Uterus (tissue), 2 donors: ENCODE measurements around the gene KLF1.

Experiments
- CTCF ChIP-seq, 4 experiments: fragments of 200-600 bp in 2 of 4; fragments of 450-650 bp in 2 of 4; sonication (generic) in 2 of 4; IDR thresholded peaks; one replicate each; pipeline ENCODE4 v1.5.1; 2016 to 2019; ENCODE audit warnings: antibody characterized with exemption in 4 of 4, mild to moderate bottlenecking in 2 of 4, moderate library complexity in 1 of 4
- POLR2A ChIP-seq, 2 donors: fragments of 450-650 bp; IDR thresholded peaks; one replicate each; pipeline ENCODE4 v1.6.1; 2016; ENCODE audit warnings: antibody characterized with exemption in 2 of 2, mild to moderate bottlenecking in 1 of 2, moderate library complexity in 1 of 2

GRCh38 chr19:12836529-12836863, 50.5 kb downstream of the KLF1 start:
- TF ChIP-seq CTCF (IDR thresholded peaks at IDR 0.05) = no peak
- no peak for TF ChIP-seq POLR2A (IDR thresholded peaks at IDR 0.05)
